HG02678 (cell line): Measurements from ENCODE around the gene TRAPPC2L.

Experiments
- ATAC-seq: cut with Tn5 transposase; IDR thresholded peaks from one replicate; pipeline ENCODE4 v1.9.1; 2021; ENCODE audit warnings: mild to moderate bottlenecking, moderate library complexity; ENCODE audit not compliant: unreplicated experiment

TRAPPC2L gene

DNA sequence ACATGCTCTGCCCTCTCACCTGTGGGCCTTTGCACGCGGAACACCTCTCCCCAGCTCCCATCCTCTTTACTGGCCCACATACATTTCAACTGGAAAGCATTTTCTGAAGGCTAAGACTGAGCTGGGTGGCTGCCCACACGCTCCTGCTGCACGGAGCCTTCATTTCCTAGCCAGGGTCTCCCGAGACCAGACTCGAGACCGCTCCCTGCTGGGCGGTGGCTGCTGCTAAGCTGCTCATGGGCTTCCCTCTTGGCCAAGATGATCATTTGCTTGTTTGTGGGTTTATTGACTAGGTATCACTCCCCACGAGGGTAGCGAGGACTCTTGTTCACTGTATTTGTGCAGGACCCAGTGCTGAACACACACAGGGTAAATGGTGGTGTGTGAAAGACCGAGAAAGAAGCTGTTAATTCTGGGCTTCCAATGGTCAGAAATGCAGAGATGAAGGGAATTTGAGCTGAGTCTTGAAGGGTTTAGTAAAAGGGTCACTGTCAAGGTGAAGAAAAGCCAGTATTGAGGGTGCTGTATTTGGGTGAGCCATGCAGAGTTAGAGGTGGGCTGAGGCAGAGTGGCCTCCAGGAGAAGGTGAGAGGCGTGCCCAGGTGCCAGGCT lies 907 bp downstream of the TRAPPC2L start:
- ATAC-seq, result no peak

- no peak for ATAC-seq
Measured at GRCh38 chr16:88859381-88860091, 2.6 kb downstream of the TRAPPC2L start.

DNA sequence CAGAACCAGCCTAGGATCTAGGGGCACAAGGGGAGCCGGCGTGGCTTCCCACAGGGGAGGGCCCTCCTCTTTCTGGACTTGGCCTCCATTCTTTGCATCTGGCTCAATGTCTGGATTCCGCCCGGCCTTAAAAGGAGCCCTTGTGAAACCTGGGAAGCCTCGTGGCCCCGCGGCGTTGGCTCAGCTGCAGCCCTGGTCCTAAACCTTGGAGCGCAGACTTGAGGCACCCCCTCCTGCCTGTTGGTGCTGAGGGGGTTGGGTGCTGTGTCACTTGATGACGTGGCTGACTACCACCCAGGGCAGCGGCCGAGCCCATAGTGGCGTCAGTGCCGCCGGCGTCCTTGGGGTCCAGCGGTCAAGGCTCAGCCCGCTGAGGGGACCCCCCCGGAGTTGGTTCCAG lies 4.4 kb downstream of the TRAPPC2L start:
- no peak for ATAC-seq

DNA sequence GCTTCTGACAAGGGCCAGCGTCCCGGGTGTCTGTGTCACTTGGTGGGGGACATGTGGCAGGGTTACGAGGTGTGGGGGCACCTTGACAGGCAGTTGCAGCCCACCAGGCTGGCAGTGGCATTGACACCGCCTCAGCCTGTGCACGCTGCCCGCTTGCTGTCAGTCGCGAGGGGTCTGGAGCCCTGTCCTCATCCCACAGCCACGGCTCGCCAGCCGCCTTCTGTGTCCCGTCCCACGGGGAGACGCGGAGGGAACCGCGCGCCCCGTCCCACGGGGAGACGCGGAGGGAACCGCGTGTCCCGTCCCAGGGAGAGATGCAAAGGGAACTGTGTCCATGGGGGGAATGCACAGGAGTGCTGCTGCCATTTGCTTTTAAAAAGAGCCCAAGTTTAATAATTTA lies 6.0 kb downstream of the TRAPPC2L start:
- no peak for ATAC-seq

GRCh38 chr16:88863426-88863825 lies 6.5 kb downstream of the TRAPPC2L start:
- no peak for ATAC-seq

GRCh38 chr16:88864099-88864498 lies 7.2 kb downstream of the TRAPPC2L start:
- no peak for ATAC-seq

GRCh38 chr16:88864521-88864920 lies 7.6 kb downstream of the TRAPPC2L start:
- ATAC-seq, result no peak

DNA sequence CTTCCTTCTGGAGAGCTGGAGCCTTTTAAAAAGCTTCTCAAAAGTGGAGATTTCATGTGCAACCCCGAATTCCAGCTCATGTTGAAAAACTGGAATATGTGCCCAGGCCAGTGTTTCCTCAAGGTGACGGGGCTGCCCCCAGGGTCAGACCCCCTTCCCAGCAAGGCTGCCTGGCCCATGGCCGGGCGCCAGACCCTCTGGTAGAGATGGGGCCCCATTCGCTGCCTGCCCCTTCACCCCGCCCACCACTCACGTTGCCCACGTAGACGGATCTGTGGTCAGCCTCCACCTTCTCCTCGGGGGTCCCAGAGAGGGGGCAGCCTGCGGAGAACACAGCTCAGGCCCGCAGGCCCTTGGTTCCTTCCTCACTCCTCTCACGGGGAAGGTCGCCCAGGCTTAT lies 8.4 kb downstream of the TRAPPC2L start:
- ATAC-seq, result no peak

GRCh38 chr16:88865742-88866141 lies 8.8 kb downstream of the TRAPPC2L start:
- ATAC-seq, result no peak

DNA sequence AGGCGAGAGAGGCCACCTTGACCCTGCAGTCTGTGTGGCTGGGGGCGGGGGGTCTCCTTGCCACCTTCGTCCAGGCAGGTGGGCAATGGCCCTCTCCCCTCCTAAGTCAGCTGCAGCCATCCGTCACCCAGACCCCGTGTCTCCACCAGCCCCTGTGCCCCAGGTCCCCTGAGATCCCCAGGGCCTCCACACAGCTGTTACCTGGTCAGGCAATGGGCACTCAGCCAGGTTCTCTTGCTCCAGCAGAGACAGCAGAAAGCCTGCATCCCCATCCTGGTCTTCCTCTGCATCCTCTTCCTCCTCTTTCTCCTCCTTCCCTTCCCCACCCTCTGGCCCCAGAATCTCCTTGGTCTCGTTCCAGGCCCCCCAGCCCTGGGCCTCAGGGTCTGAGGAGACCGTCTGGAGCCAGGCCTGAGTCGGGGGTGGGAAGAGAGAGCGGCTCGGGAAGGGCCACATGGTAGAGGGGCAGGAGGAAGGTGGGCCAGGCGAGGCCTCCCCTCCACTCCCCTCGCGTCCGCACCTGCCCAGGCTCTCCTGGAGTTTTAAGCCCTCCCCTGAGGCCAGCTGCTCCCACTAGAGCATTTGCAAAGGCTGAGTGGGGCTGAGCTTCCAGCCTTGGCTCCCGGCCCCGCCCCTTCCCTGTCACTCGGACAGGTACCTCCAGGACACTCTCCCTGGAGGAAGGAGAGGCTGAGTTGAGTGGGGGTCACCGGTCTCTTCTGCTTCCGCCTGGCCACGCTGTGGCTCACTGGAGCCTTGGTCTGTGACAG lies 9.4 kb downstream of the TRAPPC2L start, which contains the start of gene PABPN1L:
Gene PABPN1L (minus strand): TSS at position 510 of the 770 bp plus-strand sequence. CDS start 54 bp downstream, at position 456.
- no peak for ATAC-seq

DNA sequence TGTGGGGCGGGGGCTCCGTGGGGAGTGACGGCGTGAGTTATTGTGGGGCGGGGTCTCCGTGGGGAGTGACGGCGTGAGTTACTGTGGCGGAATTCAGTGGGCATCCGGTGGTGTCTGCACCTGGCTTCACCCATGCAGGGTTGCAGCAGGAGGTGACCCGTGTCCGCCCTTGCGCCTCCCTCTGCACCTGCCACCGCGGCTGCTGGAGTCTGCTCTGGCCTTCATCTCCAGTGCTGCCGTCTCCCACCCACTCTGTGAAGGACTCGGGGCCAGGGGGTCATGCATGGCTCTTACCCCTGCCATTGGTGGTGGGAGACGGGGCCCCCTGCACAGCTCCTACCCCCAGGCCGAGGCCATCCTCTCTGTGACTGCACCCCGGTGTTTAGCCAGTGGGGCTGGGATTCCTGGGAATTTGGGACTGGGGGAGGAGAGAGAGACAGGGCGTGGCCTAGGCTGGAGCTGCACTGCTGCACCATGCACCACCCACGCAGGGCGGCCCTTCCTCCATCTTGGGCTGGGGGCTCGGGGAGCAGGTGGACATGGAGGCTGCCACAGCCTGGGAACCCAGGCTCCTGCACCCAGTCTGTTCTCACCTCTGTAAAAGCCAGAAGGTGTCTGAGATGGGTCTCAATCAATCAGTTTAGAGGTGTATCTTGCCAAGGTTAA lies 10.8 kb downstream of the TRAPPC2L start:
- ATAC-seq, result no peak

DNA sequence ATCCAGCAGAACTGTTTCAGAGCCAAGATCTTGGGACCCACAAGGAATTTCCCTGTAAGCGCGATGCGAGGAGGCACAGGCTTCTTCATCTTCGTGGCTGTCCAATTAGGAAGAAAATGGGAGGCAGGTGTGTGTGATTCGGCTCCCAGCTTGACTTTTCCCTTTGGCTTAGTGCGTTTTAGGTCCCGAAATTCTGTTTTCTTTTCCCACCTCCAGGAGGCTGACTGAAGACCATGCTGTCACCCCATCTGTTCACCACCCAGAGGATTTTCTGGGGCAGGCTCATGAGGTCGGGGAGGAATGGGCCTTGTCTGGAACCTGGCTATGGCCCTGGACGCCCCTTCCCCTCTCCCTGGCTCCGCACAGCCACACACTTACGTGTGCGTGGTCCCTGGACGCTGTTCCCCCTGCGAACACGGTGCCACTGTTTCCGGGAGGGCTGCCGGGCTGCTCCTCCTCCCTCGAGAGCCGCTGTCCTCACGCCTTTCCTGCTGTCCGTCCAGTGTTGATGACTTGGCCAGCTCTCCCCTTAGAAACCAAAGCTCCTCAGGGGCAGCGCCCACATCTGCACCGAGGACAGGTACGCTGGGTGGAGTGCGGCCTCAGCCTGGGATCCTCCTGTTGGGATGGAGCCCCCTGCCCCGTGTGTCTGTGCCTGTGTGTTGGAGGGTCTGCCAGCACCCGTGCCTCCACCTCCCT lies 12.2 kb downstream of the TRAPPC2L start:
- ATAC-seq, result no peak

GRCh38 chr16:88869673-88869980 lies 12.7 kb downstream of the TRAPPC2L start:
- no peak for ATAC-seq

DNA sequence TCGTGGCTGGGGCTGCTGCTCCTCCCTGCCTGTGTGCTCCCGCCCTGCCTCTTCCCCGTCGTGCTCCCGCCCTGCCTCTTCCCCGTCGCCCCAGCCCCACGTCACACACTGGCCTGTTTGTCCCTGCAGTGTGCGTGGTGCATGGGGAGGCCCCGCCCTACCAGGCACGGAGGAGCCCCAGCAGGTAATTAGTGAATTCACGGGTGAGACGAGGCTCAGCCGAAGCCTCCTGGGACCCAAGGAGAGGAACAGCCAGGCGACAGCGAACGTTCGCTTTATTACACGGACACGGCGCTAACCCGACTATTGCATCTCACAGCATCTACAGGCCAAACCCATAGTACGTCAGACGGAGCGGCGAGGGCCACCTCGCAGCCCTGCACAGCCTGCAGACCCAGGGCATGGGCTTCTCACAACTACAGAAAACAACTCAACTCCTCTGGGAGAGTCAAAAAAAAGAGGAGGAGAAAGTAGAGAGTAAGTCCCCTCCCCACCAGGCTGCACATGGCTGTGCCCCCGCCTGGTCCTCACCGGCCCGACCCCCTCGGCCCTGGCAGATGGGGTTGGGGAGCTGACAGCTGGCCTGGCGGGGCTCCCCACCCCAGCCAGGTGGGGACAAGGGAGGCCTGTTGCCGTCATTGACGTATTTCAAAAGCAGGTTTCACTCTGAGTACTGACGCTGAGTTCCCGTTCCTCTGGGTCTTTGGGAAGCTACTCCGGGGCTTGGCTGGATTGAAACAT lies 13.9 kb downstream of the TRAPPC2L start:
- no peak for ATAC-seq

DNA sequence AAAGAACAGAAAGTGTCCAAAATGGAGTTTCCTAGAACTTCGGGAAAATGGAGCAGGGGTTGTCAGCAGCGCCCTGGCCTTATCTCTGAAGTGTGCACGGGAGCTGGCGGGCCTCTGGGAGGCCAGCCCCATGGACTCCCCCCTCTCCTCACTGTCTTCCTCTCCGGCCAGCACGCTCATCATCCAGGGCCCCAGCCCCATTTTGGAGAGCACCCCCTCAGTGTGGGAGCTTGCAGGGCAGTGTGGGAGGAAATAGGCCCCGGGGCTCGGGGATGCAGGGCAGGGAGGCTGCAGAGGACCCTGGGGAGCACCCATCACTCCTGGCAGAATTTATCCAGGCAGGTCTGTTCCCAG lies 14.4 kb downstream of the TRAPPC2L start:
- no peak for ATAC-seq

DNA sequence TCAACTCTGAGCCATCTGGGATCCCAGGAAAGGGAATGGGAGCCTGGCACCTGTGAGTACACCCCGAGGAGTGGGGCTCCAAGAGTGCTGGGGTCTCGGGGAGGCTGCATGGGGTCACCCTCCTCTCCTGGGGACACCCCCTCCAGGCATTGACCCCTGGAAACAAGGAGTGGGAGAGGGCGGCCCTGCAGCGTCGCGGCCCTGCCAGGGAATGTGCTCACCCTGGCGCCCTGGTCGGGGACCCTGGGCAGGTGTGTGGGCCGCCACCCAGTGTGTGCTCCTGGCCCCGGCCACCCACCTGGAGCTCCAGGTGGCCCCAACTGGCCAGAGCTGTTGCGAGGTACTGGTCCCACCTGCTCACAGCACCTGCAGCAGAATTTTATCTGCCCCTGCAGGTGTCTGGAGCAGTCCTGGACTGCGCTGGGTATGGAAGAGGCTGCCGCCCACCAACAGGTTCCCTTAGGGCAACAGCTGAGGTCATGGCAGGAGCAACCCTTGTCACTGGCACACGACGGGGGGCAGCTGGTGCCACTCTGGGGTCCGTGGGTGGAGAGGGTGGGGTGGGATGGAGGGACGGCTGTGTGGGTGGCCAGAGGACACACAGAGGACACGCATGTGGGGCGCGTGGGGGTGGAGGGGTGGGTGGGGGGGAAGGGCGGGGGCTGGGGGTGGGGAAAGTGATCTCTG lies 14.9 kb downstream of the TRAPPC2L start:
- ATAC-seq, result no peak

- ATAC-seq, result no peak
Measured at GRCh38 chr16:88872650-88873331, 15.9 kb downstream of the TRAPPC2L start.

- no peak for ATAC-seq
Measured at GRCh38 chr16:88874938-88875599, 18.1 kb downstream of the TRAPPC2L start.
